DND-41 (cell line): ENCODE measurements around the gene WDR88.

Experiments
- ATAC-seq: fragments of 200-7000 bp; cut with Tn5 transposase; 3 replicates; pipeline ENCODE4 v1.9.1; 2021; ENCODE audit warnings: low read depth; ENCODE audit not compliant: insufficient read depth
- DNase-seq: peaks from one replicate; pipeline ENCODE4 v3.0.0-alpha.2; 2020
- H2AFZ ChIP-seq: 2 replicates; pipeline ENCODE4 v1.6.0; 2012; ENCODE audit warnings: low read depth, low read length
- H3K27ac ChIP-seq: 2 replicates; pipeline ENCODE4 v1.5.1; 2012; ENCODE audit warnings: low read length, inconsistent platforms
- H3K27me3 ChIP-seq: fragments of 200-600 bp; sonication (generic); 2 replicates; pipeline ENCODE4 v1.6.0; 2012; ENCODE audit warnings: low read length, mild to moderate bottlenecking, inconsistent platforms; ENCODE audit not compliant: insufficient read depth, poor library complexity
- H3K36me3 ChIP-seq: 2 replicates; pipeline ENCODE4 v1.5.1; 2012; ENCODE audit warnings: low read length, inconsistent platforms; ENCODE audit not compliant: insufficient read depth
- H3K4me1 ChIP-seq: 2 replicates; pipeline ENCODE4 v1.5.1; 2012; ENCODE audit warnings: mild to moderate bottlenecking, low read length; ENCODE audit not compliant: insufficient read depth
- H3K4me2 ChIP-seq: 2 replicates; pipeline ENCODE4 v1.6.0; 2012; ENCODE audit warnings: mild to moderate bottlenecking, moderate library complexity, low read length, inconsistent platforms; ENCODE audit not compliant: insufficient read depth
- H3K4me3 ChIP-seq, 2 experiments: fragments of 200-600 bp in 1 of 2; shearing (Covaris generic) in 1 of 2; 2 replicates each; pipeline ENCODE4 v1.5.1; 2012 to 2016; ENCODE audit warnings: inconsistent platforms in 2 of 2, low read length in 2 of 2, mild to moderate bottlenecking in 2 of 2, low read depth in 1 of 2, moderate library complexity in 1 of 2
- H3K79me2 ChIP-seq: 2 replicates; pipeline ENCODE4 v1.6.0; 2012; ENCODE audit warnings: low read length, inconsistent platforms; ENCODE audit not compliant: insufficient read depth
- H3K9ac ChIP-seq: 2 replicates; pipeline ENCODE4 v1.6.0; 2012; ENCODE audit warnings: low read depth, mild to moderate bottlenecking, inconsistent platforms, low read length, moderate library complexity
- H3K9me3 ChIP-seq: 2 replicates; pipeline ENCODE4 v1.5.1; 2012; ENCODE audit warnings: low read length, moderate library complexity, mild to moderate bottlenecking, inconsistent platforms; ENCODE audit not compliant: insufficient read depth, severe bottlenecking
- H4K20me1 ChIP-seq: 2 replicates; pipeline ENCODE4 v1.6.0; 2012; ENCODE audit warnings: low read length; ENCODE audit not compliant: insufficient read depth
- CTCF ChIP-seq: IDR thresholded peaks from 2 replicates; pipeline ENCODE4 v1.5.1; 2012; ENCODE audit warnings: borderline replicate concordance, low read length, moderate library complexity, mild to moderate bottlenecking; ENCODE audit not compliant: poor library complexity, severe bottlenecking; ENCODE audit errors: extremely low read depth
- EZH2 ChIP-seq: IDR thresholded peaks from 3 replicates; pipeline ENCODE4 v1.6.1; 2012; ENCODE audit warnings: borderline replicate concordance, low read depth, mild to moderate bottlenecking, moderate library complexity, low read length, inconsistent platforms; ENCODE audit not compliant: severe bottlenecking

The WDR88 gene

DNA sequence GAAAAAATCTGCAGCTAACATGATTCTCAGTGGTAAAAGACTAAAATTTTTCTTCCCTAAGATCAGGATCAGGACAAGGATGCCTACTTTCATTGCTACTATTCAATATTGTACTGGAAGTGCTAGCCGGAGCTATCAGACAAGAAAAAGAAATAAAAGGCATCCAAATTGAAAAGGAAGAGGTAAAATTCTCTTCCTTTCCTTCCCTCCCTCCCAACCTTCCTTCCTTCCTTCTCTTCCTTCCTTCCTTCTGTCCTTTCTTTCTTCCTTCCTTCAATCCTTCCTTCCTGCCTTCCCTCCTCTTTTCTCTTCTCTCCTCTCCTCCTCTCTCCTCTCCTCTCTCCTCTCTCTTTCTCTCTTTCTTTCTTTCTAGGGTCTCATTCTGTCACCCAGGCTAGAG lies 35.5 kb downstream of the WDR88 start:
- no peak overlapping the region for H3K9ac ChIP-seq
- no peak for TF ChIP-seq EZH2
- no peak for TF ChIP-seq CTCF
- ATAC-seq, result no peak
- H3K4me2 ChIP-seq, result no peak overlapping the region
- DNase-seq, result no peak
- H3K79me2 ChIP-seq, result no peaks in the 10 kb centered on the region
- no peak overlapping the region for H3K27ac ChIP-seq
- no peak overlapping the region for H3K4me3 ChIP-seq
- no peaks in the 10 kb centered on the region for H3K4me1 ChIP-seq
- H3K9me3 ChIP-seq, result peaks cover 4% of the 10 kb centered on the region
- no peaks in the 10 kb centered on the region for H4K20me1 ChIP-seq
- H3K27me3 ChIP-seq, result no peaks in the 10 kb centered on the region
- no peak overlapping the region for H2AFZ ChIP-seq
- H3K36me3 ChIP-seq, result no peaks in the 10 kb centered on the region

DNA sequence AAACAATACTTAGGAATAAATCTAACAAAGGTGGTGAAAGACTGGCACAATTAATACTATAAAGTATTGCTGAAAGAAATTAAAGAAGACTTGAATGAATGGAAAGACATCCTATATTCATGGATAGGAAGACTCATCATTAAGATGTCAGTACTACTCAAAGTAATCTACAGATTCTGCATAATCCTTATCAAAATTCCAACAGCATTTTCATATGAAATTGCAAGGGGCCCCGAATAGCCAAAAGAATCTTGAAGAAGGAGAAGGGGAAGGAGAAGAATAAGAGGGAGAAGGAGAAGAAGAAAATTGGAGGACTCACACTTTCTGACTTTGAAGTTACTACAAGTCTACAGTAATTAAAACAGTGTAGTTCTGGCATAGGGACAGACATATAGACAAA lies 36.6 kb downstream of the WDR88 start:
- Histone ChIP-seq H3K9me3 (peaks cover 4% of the 10 kb centered on the region), H3K9ac (no peak overlapping the region), H3K79me2 (no peaks in the 10 kb centered on the region), H4K20me1 (no peaks in the 10 kb centered on the region), H3K27me3 (no peaks in the 10 kb centered on the region), H2AFZ (no peak overlapping the region), H3K4me3 (no peak overlapping the region), H3K4me2 (no peak overlapping the region), H3K4me1 (peaks cover 6% of the 10 kb centered on the region), H3K36me3 (no peaks in the 10 kb centered on the region), H3K27ac (no peak overlapping the region)
- DNase-seq (no peak), ATAC-seq (no peak)
- TF ChIP-seq CTCF (no peak), EZH2 (no peak)

GRCh38 chr19:33171222-33171795 lies 39.4 kb downstream of the WDR88 start:
- TF ChIP-seq CTCF, result no peak
- TF ChIP-seq EZH2, result no peak
- Histone ChIP-seq H3K4me1 (peaks cover 28% of the 10 kb centered on the region), H2AFZ (no peak overlapping the region), H3K79me2 (peaks cover 6% of the 10 kb centered on the region), H3K36me3 (no peaks in the 10 kb centered on the region; the same call in 1 of the 2 replicates), H3K27ac (no peak overlapping the region), H3K9ac (no peak overlapping the region), H3K27me3 (no peaks in the 10 kb centered on the region), H4K20me1 (no peaks in the 10 kb centered on the region), H3K4me3 (no peak overlapping the region), H3K9me3 (peaks cover 4% of the 10 kb centered on the region), H3K4me2 (no peak overlapping the region)
- no peak for DNase-seq
- no peak for ATAC-seq

DNA sequence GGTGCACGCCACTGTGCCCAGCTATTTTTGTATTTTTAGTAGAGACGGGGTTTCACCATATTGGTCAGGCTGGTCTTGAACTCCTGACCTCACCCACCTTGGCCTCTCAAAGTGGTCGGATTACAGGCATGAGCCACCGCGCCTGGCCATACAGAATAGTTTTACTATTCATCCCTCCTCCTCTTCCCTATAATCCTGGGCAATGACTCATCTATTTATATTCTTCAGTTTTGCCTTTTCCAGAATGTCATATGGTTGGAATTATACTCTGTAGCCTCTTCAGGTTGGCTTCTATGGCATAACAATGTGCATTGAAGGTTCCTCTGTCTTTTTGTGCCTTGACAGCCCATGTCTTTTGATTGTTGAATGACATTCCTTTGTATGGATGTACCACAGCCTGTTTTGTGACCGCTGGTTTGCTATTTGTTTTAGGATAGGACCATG lies 40.0 kb downstream of the WDR88 start:
- H3K79me2 ChIP-seq, result peaks cover 10% of the 10 kb centered on the region
- no peak overlapping the region for H3K4me2 ChIP-seq
- ATAC-seq (no peak), DNase-seq (no peak)
- no peak overlapping the region for H2AFZ ChIP-seq
- TF ChIP-seq CTCF (no peak), EZH2 (no peak)
- peaks cover 4% of the 10 kb centered on the region for H3K9me3 ChIP-seq
- no peak overlapping the region for H3K9ac ChIP-seq
- H4K20me1 ChIP-seq, result no peaks in the 10 kb centered on the region
- no peaks in the 10 kb centered on the region; the same call in 1 of the 2 replicates for H3K36me3 ChIP-seq
- H3K27me3 ChIP-seq, result no peaks in the 10 kb centered on the region
- no peak overlapping the region for H3K27ac ChIP-seq
- no peak overlapping the region for H3K4me3 ChIP-seq
- peaks cover 28% of the 10 kb centered on the region for H3K4me1 ChIP-seq
